Left lung (tissue), 10 donors: ENCODE data around the gene ZNF473. TPM values are rescaled to one million over a fixed set of nuclear protein-coding genes. Genes with fewer than 3 reads are reported as not detected.

Experiments used
- ATAC-seq: fragments of 200-7000 bp; cut with Tn5 transposase; one replicate; pipeline ENCODE4 v1.9.1; 2020; ENCODE audit warnings: moderate library complexity
- DNase-seq, 4 donors: peaks; one replicate each; pipeline ENCODE4 v3.0.0-alpha.2; 2013 to 2020
- H3K27ac ChIP-seq, 2 donors: fragments of 200-600 bp; sonication (generic) in 1 of 2; one replicate each; pipeline versions ENCODE4 v1.5.0 to v1.8.0; 2020 to 2021
- H3K27me3 ChIP-seq, 2 donors: fragments of 200-600 bp; sonication (generic) in 1 of 2; one replicate each; pipeline versions ENCODE4 v1.5.0 to v1.8.0; 2020 to 2021
- H3K36me3 ChIP-seq, 2 donors: fragments of 200-600 bp; sonication (generic) in 1 of 2; one replicate each; pipeline versions ENCODE4 v1.5.0 to v1.8.0; 2020 to 2021
- H3K4me1 ChIP-seq, 2 donors: fragments of 200-600 bp; one replicate each; pipeline ENCODE4 v1.8.0; 2021
- H3K4me3 ChIP-seq, 2 donors: fragments of 200-600 bp; sonication (generic) in 1 of 2; one replicate each; pipeline versions ENCODE4 v1.5.0 to v1.8.0; 2020 to 2021; ENCODE audit warnings: mild to moderate bottlenecking in 1 of 2
- H3K9me3 ChIP-seq, 2 donors: fragments of 200-600 bp; sonication (generic) in 1 of 2; one replicate each; pipeline versions ENCODE4 v1.5.0 to v1.8.0; 2020 to 2021
- CTCF ChIP-seq, 2 donors: fragments of 200-600 bp; sonication (generic) in 1 of 2; IDR thresholded peaks; one replicate each; pipeline versions ENCODE4 v1.5.0 to v1.8.0; 2021; ENCODE audit warnings: antibody characterized with exemption in 2 of 2
- intact Hi-C, 2 donors: fragments of 100-400 bp; cut with DNase I; formaldehyde crosslinking; loops; one replicate each; pipeline versions ENCODE4 v1.11.2 to v1.14.2; 2022
- polyA plus RNA-seq, 6 donors: library from polyadenylated mRNA; unstranded; fragments of 120-200 nt; gene quantifications; one replicate each; pipeline ENCODE4 v1.2.1, GENCODE V29; 2013; ENCODE audit not compliant: insufficient read length in 6 of 6
- total RNA-seq, 2 donors: library from RNA; stranded (reverse); fragmentation: NEBNext Ultra II Directional; extraction: Animal tissue kit (Norgen Biotek cat#: 25700); gene quantifications; one replicate each; pipeline ENCODE4 v1.2.1, GENCODE V29; 2021
- donor health status: DM: no; HTN: yes; CAD: no.
- donor health status: DM: no; HTN: no; CAD: no.

Gene ZNF473
- total and polyA plus RNA-seq, 8 donors, result 5.1 to 15.4 (median 13.3) TPM

- Histone ChIP-seq H3K4me1 (no peaks in the 10 kb centered on the region), H3K27ac (no peak overlapping the region), H3K27me3 (no peaks in the 10 kb centered on the region), H3K36me3 (peaks cover 0 to 97% of the 10 kb centered on the region in 2 donors), H3K4me3 (no peak overlapping the region), H3K9me3 (peaks cover 0 to 2% of the 10 kb centered on the region in 2 donors)
- DNase-seq (no peak), ATAC-seq (no peak)
- intact Hi-C loops, result no loop called here
- no peak for TF ChIP-seq CTCF (IDR thresholded peaks at IDR 0.05)
Measured at GRCh38 chr19:50036908-50037307, 11.1 kb downstream of the ZNF473 start.

- Histone ChIP-seq H3K9me3 (peaks cover 0 to 20% of the 10 kb centered on the region in 2 donors), H3K27me3 (no peaks in the 10 kb centered on the region), H3K27ac (no peak overlapping the region), H3K4me1 (no peaks in the 10 kb centered on the region), H3K36me3 (peaks cover 7 to 97% of the 10 kb centered on the region in 2 donors), H3K4me3 (no peak overlapping the region)
- intact Hi-C loops, result no loop called here
- no peak for TF ChIP-seq CTCF (IDR thresholded peaks at IDR 0.05)
- ATAC-seq (no peak), DNase-seq (no peak)
Measured at GRCh38 chr19:50039968-50040367, 14.2 kb downstream of the ZNF473 start.

GRCh38 chr19:50040967-50041366 is 15.2 kb downstream of the ZNF473 start:
- no peak overlapping the region for H3K4me3 ChIP-seq
- peaks cover 0 to 30% of the 10 kb centered on the region in 2 donors for H3K9me3 ChIP-seq
- peaks cover 16 to 100% of the 10 kb centered on the region in 2 donors for H3K36me3 ChIP-seq
- no peaks in the 10 kb centered on the region for H3K4me1 ChIP-seq
- H3K27me3 ChIP-seq, result no peaks in the 10 kb centered on the region
- intact Hi-C loops, result no loop called here
- TF ChIP-seq CTCF (IDR thresholded peaks at IDR 0.05), result no peak
- H3K27ac ChIP-seq, result no peak overlapping the region
- ATAC-seq, result no peak
- DNase-seq, result no peak

GRCh38 chr19:50042363-50043024 is 16.7 kb downstream of the ZNF473 start:
- intact Hi-C loops, result no loop called here
- Histone ChIP-seq H3K27me3 (no peaks in the 10 kb centered on the region), H3K4me1 (no peaks in the 10 kb centered on the region), H3K4me3 (no peak overlapping the region), H3K27ac (no peak overlapping the region), H3K36me3 (peaks cover 16 to 99% of the 10 kb centered on the region in 2 donors), H3K9me3 (peaks cover 0 to 38% of the 10 kb centered on the region in 2 donors)
- no peak for ATAC-seq
- DNase-seq, result no peak
- TF ChIP-seq CTCF (IDR thresholded peaks at IDR 0.05), result no peak

DNA sequence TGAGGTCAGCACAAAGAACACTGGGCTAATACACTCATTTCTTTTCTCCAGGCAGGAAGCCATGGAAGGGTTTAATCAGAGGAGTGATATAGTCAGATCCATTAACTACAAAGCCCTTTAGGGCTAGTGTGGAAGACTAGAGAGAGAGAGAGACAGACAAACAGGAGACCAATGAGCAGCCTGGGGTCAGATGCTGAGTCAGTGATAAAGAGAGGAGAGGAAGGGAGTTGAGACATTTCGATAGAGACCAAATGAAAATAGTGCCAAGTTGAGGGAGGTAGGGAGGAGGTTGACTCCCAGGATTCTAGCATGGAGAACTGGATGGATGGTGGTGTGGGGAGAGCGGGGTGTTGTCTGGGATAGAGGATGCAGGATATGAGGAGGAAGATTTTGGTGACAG is 18.2 kb downstream of the ZNF473 start:
- no peak for TF ChIP-seq CTCF (IDR thresholded peaks at IDR 0.05)
- no peak overlapping the region for H3K4me3 ChIP-seq

More for the DNA sequence above, 18.2 kb downstream of the ZNF473 start:
- Histone ChIP-seq H3K9me3 (peaks cover 0 to 38% of the 10 kb centered on the region in 2 donors), H3K4me1 (no peaks in the 10 kb centered on the region), H3K27me3 (no peaks in the 10 kb centered on the region), H3K36me3 (peaks cover 16 to 94% of the 10 kb centered on the region in 2 donors), H3K27ac (no peak overlapping the region)
- ATAC-seq, result no peak
- no peak for DNase-seq
- intact Hi-C loops, result no loop called here
